Eye (tissue), 1 donor: ENCODE data around the gene TNIP1.

ENCODE experiments used
- DNase-seq: peaks from one replicate; pipeline ENCODE4 v3.0.0-alpha.2; 2015

The TNIP1 gene

DNA sequence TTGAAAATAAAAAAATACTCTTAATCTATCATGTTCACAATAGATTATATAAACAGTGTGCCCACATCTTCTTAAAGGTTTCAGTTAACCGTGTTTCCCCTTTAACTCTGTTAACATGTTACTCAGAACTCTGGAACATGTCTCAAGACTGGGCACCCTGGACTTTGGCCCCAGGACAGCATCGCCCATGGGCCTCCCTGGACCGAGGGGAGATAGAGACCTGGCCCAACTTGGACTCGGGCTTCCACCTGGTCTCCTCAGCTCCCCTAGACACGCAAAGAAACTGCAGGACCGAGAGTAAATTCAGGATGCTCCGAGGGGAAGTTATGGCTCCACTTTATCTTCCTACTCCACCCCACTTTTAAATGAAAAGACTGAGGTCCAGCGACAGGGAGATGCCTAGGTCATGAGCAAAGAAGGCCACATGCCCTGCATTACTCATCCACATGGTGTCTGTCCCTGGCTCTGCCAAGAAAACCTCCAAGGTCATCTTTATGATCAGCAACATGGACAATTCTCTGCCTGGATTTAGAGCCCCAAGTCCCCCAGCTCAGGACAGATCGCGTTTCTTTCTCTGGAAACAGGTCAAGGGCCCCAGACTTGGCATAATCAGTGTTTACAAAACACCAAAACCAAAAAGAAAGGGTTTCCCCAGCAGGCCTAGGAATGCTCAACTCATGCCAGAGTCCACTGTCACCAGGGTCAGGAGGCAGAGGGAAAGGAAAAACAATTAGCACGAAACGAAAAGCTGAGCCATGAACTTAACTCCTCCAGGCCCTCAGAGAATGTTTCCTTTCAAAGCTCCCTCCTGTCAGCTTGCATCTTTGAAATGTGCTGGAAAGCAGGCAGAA, 43.0 kb downstream of the TNIP1 start:
- DNase-seq, result peak; percentile 39

DNA sequence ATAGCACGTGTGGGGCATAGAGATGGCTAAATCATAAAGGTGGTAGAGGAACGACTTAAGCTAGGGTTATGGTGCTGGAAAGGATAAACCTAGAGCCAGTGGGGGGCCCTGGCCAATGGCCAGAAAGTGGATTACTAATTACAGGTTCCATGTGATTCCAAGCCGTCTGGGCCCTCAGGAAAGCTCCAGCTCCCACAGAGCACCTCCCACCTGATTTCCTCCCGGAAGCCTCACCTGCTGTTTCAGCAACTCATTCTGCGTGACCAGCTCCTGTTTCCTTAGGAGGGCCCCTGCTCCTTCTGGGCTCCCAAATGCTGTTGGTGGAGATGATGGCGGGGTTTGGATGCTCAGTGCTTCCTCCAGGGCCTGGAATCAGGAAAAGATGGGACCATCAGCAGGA, 44.3 kb downstream of the TNIP1 start:
- no peak for DNase-seq

DNA sequence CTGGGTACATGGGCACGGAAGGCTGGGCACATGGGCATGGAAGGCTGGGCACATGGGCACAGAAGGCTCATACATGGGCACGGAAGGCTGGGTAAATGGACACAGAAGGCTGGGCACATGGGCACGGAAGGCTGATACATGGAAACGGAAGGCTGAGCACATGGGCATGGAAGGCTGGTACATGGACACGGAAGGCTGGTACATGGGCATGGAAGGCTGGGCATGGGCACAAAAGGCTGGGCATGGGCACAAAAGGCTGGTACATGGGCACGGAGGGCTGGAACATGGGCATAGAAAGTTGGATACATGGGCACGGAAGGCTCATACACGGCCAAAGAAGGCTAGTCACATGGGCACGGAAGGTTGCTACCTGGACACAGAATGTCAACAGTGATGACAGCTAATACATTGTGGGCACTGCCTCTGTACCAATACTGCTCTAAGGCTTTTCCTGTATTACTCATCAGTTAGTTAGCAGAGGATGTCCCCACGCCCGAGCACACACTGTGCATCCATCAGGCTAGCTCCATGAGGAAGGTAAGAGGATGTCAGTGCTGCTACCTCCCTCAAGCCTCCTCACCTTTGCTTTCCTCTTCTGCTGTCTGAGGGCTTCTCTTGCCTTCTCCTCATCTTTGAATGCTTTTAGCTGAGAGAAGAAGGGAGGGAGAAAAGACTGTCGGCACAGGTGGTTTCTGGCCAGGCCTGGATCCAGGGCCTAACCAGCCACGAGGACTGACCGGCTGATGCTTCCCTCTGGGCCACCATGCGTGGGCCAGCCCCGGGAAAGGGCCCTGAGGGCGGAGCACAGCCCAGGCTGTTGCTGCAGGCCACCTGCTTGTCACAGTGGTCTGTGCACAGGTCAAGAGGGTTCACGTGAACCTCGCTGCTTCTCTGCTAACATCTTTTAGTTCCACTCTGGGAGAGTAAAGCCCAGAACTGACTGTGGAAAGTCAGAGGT, 46.1 kb downstream of the TNIP1 start:
- DNase-seq, result no peak

DNA sequence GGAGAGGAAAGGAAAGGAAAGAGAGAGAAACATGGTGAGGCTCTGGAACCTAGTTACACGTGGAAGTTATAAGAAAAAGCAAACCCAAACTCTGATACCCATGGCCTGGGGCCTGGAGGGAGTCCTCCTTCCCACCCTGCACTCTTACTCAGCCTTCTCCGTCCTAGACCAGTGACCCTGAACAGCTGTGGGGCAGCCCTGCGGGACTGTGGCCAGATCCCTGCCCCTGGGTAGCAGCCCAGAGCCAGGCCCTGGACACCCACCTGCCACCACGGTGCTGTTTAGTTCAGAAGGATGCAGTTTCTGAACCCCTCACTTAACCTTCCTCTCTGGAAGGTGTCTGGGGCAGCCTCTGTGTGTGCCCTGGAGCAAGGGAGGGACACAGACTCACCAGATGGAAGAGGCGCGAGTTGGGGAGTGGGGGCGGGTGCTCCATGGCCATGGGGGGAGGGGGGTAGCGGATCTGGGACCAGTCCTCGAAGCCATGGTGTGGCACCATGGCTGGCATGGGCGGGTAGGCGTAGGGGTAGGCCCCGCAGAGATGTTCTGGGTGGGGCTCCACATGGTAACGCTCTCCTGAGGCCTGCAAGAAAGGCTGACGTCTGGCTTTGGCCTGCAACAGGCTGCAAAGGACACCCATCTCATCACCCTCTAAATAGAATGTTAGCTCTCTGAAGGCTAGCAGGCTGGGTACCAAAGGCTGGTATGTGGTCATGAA, 47.5 kb downstream of the TNIP1 start:
- DNase-seq, result no peak

DNA sequence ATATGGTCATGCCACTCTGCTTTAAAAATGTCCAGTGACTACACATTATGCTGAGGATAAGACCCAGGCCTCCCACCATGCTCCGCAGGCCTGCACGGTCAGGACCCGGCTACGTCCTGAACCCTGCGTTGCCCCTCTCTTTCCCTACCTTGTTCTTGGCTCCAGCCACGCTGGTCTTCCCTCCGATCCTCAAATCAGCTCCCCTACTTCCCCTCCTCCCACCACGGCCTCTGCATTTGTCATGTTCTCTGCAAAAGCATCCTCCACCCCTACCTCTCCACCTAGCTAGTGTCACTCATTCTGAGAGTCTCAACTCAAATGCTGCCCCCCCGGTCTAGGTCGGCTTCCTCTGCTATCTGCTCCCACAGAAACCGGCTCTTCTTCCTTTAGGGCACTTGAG, 49.3 kb downstream of the TNIP1 start:
- no peak for DNase-seq

DNA sequence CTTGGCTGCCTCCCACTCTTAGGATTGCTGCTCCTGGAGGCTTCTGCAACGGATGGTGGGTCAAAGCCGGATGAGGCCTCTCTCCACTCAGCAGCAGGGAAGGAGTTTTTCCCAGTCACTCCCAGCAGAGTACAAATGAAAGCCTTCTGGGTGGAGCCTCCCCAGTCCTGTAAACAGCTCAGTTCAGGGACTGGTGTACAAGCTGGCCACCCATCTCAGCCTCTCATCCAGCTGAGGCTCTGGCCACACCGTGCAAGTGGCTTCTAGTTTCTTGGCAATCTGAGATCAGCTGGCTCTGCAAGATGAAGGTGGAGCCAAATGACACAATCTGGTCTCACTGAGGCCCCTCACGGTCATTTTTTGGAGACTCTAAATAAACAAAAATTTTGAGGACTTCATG, 50.5 kb downstream of the TNIP1 start:
- no peak for DNase-seq

DNA sequence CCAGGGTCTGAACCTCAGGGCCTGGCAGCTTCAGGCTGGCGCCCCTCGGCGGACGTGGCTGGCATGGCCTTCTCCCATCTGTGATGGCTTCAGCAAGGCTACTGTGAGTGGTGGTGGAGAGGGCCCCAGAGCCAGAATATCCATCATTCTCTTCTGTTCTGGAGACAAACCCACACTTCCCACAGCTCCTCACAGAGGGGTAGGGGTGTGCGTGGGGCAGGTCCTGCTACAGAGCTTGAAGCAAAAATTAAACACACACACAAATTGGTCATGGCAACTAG, 50.8 kb downstream of the TNIP1 start:
- DNase-seq, result no peak

DNA sequence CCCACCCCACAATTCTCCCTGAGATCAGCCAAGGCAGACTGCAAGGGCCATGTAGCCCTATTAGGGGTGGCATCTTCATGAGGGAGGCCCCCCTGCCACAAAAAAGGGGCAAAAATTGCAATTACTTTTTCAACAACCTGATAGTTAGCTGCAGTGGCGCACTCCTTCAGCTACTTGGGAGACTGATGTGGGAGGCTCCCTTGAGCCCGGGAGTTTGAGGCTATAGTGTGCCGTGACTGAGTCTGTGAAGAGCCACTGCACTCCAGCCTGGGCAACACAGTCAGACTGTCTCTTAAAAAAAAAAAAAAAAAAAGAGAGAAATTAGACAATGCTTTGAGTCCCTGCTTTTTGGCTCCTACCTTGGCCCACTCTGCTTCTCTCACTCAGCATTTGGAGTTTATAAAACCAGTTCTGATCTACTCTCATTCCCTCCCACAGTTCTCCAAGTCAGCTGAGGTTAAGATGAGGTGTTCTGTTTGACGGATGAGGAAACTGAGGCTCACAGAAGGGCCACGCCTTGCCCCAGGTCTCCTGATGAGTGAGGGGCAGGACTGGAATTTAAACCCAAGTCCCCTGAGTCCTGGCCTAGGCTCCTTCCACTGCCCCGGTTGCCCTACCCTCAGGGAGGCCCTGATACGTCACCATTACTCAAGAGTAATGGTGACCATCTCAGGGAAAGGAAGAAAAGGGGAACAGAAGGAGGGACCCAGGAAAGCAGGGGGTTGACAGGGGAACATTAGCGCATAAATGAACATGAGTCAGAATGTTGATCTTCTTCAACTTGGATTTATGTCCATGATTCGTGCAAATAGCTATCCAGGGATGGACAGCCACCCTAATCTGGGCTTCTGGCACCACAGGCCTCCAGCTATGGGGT, 51.4 kb downstream of the TNIP1 start:
- no peak for DNase-seq

DNA sequence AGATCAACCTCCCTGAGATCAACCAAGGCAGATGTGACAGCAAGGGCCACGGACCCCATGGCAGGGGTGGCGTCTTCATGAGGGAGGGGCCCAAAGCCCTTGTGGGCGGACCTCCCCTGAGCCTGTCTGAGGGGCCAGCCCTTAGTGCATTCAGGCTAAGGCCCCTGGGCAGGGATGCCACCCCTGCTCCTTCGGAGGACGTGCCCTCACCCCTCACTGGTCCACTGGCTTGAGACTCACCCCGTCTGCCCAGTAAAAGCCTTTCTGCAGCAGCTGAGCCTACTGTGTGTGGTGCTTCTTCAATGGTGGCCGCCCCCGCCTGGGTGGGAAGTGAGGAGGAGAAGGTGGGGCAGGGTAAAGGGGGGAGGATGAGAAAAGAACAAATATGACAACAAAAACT, 52.1 kb downstream of the TNIP1 start:
- no peak for DNase-seq

DNA sequence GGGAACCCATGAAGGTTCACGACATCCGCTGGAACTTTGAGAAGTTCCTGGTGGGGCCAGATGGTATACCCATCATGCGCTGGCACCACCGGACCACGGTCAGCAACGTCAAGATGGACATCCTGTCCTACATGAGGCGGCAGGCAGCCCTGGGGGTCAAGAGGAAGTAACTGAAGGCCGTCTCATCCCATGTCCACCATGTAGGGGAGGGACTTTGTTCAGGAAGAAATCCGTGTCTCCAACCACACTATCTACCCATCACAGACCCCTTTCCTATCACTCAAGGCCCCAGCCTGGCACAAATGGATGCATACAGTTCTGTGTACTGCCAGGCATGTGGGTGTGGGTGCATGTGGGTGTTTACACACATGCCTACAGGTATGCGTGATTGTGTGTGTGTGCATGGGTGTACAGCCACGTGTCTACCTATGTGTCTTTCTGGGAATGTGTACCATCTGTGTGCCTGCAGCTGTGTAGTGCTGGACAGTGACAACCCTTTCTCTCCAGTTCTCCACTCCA, 52.8 kb downstream of the TNIP1 start:
- no peak for DNase-seq

DNA sequence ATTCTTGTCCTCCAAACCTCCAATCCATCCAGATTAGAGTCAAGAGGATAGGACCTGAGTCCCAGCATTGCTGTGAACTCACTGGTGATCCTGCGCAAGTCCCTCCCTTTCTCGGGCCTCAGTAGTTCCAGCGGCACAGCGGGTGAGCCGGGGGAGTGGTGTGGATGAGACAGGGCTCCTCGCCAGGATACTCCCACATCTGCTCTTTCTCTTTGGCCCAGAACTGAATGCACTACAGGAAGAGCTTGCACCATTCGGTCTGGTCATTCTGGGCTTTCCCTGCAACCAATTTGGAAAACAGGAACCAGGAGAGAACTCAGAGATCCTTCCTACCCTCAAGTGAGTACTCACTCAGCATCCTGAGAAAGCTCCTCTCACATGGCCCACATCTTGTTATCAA, 54.2 kb downstream of the TNIP1 start:
- no peak for DNase-seq

DNA sequence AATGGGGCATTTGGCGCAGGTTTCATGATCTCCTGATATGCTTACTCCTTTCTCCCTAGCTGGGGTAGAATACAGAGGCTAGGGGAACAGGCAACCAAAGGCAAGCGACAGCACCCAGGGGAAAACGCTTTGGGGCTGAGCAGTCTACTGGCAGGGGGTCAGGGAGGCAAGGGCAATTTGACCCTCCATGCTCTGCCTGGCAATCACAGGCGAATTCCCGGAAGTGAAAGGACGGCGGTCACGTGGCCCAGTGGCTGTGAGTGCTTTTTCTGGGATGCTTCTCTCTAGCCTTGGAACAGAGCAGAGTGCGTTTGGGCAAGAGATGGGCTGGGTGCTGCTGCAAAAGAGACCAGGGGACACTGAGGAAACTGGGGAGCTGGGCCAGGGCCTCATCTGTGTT, 54.7 kb downstream of the TNIP1 start:
- DNase-seq, result no peak

DNA sequence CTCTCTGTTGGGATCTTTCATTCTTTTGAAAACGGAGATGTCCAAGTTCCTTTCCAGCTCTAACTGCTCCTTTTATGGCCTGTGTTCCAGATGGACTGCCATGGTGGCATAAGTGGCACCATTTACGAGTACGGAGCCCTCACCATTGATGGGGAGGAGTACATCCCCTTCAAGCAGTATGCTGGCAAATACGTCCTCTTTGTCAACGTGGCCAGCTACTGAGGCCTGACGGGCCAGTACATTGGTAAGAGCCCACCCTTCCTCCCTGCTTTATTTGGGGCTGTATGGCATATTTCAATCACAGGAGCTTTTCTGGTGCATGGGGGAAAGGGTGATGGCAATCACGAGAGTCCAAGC, 55.6 kb downstream of the TNIP1 start:
- no peak for DNase-seq

DNA sequence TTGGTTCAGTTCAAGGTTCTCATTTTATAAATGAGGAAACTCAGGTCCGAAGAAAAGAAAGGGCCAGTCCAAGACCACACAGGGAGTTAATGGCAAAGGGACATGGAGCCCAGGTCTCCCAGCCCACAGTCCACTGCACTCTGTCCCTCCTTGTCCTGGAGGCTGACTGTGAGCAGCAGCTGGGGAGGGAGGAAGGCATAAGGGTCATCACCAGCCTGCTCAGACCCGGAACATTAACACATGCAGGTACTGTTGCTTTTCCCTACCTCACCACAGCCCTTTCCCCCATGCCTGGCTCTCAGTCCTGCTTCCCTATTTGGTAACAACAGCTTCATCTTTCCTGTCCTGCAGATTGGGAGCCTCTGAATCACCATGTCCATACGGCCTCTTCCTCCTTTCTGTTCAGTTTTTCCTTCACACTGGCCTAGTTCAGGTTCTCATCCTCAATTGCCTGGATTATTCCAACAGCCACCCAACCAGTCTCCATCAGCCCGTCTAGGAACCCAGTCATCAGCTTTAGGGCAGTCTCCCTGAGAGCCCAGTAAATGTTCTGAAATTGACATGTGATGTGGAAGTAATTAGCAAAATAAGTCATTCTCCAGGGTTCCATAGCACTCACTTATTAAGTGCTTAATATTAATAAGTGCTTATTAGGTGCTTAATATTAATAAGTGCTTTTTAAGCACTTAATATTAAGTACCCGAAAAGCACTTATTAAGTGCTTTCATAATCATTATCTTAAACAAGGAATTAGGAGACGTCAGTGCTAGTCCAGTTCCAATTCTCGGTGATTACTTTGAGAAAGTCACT, 56.2 kb downstream of the TNIP1 start:
- no peak for DNase-seq

DNA sequence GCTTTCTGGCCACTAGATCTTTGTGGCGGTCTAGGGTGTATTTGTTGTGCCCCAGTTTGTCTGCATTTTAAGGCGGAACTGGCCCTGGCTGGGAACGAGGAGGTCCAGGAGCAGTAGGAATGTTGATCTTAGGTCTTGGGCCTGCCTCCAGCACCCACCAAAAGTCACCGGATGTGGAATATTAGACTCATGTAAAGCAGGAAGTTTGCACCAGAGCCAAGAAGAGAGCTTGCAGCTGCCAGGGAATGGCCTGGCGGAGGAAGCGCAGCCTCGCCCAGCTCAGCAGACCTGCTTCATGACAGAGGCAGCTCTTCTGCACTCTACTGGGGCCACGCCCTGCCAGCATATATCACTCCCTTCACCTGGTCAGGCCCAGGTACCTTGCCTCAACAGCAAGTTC, 57.2 kb downstream of the TNIP1 start:
- no peak for DNase-seq

DNA sequence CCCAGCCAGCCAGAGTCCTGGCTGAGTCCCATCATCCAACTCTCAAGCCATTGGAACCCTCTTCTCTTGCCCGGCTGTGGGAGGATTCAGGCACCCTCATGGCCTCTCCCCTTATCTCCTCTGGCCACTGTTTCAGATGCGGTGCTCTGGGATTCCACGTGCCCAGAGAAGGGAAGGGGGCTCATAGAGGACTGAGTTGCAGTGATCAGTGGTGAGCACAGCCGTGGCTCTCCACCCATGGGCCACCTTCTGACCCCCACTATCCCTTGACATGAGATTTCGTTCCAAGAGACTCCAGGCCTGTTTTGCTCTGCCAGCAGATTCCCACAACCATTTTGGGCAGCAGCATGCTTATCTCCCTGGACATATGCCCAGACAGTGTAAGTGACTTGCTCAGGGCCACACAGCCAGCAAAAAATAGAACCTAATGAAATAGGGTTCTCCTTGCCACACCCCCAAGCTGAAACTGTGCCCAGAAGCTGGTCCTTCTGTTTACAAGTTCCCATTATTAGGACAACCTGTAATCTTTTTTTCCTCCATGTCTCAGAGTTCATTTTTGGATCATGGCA, 57.7 kb downstream of the TNIP1 start:
- DNase-seq, result no peak

DNA sequence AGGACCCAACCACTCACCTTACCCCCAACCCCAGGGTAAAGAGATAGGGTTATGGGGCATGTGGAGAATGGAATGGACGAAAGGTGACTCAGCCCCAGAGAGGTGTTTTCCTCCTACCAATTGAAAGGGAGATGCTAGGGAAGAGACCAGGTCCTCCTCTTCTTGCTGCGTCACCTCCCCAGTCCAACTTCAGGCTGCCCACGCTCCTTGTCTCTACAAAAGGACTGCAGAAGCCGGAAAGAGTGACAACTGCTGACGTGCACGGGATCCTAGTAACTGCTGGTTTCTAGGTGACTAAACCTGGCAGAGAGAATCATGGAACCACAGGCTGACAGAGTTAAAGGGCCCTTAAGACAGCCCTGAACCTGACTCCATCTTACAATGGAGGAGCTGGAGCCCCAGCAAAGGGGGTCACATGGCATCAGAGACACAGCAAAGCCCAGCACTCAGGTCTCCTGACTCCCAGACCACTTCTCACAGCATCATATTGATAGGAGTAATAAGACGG, 58.3 kb downstream of the TNIP1 start:
- no peak for DNase-seq

DNA sequence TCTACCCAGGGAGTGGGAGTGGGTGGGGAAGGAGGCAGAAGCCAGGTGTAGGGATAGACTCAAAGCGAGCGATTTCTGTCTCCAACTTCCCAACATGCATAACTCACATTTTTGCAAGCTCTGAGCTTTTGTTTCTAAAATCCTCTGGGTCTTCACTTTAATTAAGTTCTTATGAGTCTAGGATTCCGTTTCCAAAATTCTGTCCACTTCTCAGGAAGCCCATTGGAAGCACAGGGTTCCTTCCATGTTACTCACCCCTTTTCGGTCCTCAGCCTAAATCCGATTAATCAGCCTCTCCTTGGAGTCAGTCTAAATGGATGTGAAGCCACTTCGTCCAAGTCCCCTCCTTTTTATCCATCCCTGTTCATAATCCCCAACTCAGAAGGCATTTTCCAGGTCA, 59.1 kb downstream of the TNIP1 start:
- no peak for DNase-seq

DNA sequence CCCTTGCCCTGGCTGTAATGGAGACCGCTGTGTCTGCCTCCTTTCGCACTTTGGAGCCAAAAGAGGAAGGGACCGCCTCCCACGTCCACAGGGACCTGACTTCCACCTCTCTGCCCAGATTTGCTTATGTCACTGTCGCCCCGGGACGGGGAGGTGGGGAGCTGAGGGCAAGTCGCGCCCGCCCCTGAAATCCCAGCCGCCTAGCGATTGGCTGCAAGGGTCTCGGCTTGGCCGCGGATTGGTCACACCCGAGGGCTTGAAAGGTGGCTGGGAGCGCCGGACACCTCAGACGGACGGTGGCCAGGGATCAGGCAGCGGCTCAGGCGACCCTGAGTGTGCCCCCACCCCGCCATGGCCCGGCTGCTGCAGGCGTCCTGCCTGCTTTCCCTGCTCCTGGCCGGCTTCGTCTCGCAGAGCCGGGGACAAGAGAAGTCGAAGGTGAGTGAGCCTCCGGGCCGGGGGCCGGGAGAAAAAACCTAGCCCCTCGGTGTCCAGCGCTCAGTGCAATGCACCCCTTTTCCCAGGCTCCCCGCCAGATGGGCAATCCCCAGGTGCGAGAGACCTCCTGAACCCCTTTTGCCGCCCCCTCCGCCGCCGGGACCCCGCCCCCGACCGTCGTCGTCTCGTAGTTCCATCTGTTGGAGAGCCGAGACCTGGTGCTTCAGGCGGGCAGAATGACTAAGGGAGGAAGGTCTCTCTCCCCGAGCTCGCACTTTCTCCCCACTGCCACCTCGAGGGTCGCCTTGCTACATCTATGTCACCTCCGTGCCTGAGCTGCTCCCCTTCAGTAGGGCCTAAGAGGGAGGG, 60.3 kb downstream of the TNIP1 start, which contains the start of gene GPX3:
TSS of gene GPX3 (plus strand) at position 288 of the 807 bp plus-strand sequence. CDS start at position 352, 64 bp downstream.
- peak; percentile 81 for DNase-seq

DNA sequence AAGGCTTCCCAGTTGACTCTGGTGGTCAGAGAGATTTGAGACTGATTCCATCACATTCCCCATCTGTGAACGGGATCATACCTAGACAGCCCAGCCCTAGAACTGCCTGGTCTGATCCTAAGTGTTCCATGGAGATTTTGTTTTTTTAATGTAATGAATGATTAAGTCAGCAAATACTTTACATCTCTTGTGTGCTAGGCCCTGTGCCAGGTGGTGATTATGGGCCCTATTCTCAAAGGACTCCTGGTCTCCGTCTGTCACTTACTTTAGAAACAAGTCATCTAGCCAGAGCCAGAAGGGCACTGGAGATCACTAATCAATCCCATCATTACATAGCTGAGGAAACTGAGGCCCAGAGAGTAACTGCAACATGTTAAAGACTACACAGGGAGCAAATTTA, 61.5 kb downstream of the TNIP1 start:
- DNase-seq, result no peak
